ENCODE measurements around the gene PBOV1.

The PBOV1 gene

GRCh38 chr6:138204792-138205384 lies 13.4 kb downstream of the PBOV1 start:
- no peak for DNase-seq (ENCODE audit: low read depth in 2 of 2)

GRCh38 chr6:138204303-138204702 lies 14.0 kb downstream of the PBOV1 start:
- DNase-seq (ENCODE audit: low read depth in 2 of 2) = no peak

DNA sequence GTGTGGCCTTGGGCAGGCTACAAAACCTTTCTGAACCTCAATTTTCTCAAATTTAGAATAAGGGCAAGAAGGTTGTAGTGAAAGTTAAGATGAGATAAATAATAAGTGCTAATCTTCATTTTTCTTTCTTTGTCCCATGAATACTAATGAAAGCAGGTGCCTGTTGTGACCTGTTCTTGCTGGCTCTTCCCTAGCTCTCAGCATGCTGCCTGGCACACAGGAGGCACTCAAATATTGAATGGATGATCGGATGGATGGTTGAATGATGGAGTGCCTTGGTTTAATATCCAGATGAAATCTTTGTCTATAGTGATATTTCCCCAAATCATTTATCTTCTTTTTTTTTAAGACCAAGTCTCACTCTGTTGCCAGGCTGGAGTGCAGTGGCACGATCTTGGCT lies 15.0 kb downstream of the PBOV1 start:
- no peak for DNase-seq (ENCODE audit: low read depth in 2 of 2)

- no peak for DNase-seq (ENCODE audit: low read depth in 2 of 2)
Observed at GRCh38 chr6:138201836-138202235, 16.5 kb downstream of the PBOV1 start.

- DNase-seq (ENCODE audit: low read depth in 2 of 2) = no peak
Observed at GRCh38 chr6:138198430-138199091, 19.7 kb downstream of the PBOV1 start.

DNA sequence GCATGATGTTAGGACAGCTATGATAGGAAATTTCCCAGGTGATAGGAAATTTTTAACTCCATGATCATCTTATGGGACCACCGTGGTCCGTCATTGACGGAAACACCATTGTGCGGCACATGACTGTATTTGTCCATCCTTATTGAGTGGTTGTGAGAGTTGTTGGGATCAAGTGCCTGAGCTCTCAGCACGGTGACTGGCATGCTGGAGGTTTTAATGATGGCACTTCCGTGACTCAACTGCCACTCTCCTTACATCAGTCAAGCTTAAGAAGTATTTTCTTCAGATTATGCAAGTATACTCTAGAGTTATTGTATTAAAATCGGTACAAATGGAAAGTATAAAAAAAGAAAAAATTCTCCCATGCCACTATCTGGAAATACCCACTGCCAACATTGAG lies 20.7 kb downstream of the PBOV1 start:
- DNase-seq (ENCODE audit: low read depth in 2 of 2) = no peak

GRCh38 chr6:138196122-138196738 lies 22.1 kb downstream of the PBOV1 start:
- no peak for DNase-seq (ENCODE audit: low read depth in 2 of 2)

DNA sequence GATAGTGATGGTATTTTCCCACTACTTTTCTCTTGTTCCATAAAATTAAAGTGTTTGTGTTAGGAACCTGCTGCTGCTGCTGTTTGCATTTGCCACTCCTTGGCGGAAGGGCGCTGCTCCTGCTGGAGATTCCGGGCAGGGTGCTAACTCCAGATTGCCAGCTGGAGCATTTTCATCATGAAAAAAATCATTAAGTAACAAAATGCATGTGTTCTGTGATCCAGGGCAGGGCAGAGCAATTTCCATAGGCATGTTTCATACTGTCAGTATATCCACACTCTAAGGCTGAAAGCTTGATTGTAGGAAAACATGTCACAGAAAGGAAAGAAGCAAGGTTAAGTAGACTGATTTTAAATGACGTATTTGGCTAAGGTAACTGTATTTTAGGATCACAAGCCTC lies 24.0 kb downstream of the PBOV1 start:
- no peak for DNase-seq (ENCODE audit: low read depth in 2 of 2)

DNA sequence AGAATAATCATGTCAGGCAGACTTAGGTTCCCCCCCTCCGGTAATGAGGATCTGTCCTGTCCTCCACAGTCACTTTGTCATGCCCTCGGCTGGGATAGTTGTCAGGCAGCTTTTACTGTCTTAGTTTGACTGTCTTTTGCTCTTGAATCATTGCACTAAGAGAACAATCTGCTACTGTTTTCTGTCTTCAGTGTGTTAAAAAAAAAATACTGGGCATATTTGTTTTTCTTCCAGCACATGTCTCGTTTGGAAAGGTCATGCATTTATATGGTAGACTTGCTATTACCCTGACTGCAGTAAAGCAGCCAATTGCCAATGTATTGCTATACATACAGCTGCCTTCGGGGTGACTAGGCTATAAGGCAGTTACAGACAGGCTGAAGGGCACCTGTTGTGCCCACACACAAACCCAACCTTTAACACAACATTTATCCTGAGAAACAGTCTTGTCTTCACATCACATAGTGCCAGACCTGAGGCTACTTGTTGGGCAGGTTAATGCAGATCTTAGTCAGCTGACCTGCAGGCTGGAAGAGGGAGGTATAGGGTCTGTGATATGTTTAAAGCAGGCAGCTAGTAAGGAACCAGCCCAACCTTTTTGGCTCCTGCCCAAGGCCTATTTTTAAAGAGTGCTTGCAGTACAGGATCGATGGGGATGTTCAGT lies 29.9 kb downstream of the PBOV1 start:
- no peak for DNase-seq (ENCODE audit: low read depth in 2 of 2)

- no peak for DNase-seq (ENCODE audit: low read depth in 2 of 2)
Observed at GRCh38 chr6:138187156-138187555, 31.1 kb downstream of the PBOV1 start.

- DNase-seq (ENCODE audit: low read depth in 2 of 2) = no peak
Observed at GRCh38 chr6:138184230-138184629, 34.1 kb downstream of the PBOV1 start.

DNA sequence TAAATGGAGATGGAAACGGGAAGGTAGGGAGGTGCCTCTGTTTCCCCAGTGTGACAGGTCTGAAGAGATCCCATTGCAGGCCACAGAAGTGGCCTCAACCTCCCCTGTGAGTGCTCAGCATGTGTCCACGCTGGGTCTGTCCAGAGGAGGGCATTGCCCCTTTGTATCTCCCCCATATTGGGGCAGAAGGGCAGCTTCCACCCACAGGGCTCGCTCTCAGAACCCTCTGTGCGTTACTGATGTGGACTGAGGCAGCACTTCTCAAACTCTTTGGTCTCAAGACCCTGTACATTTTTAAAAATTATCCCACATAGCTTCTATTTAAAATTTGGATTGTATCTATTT lies 34.5 kb downstream of the PBOV1 start:
- no peak for DNase-seq (ENCODE audit: low read depth in 2 of 2)

DNA sequence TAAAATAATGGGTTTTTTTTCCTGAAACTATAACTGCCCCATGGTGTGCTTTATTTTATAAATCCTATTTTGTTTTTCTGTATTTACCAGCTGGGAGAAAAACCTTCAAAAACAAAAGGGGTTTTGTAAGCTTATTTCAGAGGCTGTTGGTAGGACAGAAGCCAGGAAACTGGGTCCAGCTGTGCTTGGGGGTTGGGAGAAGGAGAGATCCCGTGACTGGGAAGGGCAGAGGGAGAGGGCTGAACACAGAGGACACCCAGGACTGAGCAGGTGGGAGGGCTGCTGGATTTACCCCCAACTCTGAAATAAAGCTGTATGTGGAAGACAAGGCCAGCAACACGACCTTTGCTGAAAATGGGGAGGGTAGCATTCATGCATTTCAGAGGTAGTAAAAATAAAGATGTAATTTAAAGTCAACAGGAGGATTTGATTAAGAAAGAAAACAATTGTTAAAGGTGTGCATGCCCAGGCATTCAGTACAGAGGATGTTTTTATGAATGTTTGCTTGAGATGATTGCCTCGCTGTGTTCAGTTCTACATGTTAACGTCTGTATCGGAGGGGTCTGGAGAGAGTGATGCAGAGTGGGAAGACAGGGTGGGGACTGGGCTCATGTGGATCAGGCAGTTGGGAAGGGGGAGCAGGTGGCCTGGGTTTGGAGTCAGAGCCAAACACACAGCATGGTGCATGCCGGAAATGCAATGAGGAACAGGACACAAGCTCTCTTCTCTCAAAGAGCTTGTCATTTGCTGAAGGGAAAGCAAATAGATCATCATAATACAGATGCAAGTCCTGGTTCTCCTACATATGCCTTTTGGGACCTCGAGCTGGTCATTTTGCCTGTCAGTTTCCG lies 35.1 kb downstream of the PBOV1 start:
- DNase-seq (ENCODE audit: low read depth in 2 of 2) = no peak

GRCh38 chr6:138176652-138177232 lies 41.5 kb downstream of the PBOV1 start:
- no peak for DNase-seq (ENCODE audit: low read depth in 2 of 2)

DNA sequence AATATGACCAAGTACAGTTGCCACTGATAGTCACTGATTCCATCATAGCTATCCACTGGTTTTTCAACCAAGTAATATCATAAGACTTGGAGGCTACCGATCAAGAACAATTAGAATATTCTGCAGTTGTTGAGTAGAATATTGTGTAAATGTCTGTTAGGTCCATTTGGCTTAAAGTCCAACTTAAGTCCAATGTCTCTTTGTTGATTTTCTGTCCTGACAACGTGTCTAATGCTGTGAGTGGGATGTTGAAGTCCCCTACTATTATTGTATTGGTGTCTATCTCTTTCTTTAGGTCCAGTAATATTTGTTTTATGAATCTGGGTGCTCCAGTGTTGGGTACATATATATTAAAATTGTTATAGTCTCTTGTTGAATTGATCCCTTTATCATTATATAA lies 42.7 kb downstream of the PBOV1 start:
- DNase-seq (ENCODE audit: low read depth in 2 of 2) = no peak
